Lower leg skin (tissue), 4 donors: ENCODE measurements around the gene ANKRD35. TPM values are rescaled to one million over a fixed set of nuclear protein-coding genes. Genes with fewer than 3 reads are reported as not detected.
A peak's percentile ranks its signal among the peaks of the same experiment; 100 is the strongest.
"Not testable (repeated sequence)": the region's sequence is repeated elsewhere in the genome, so short reads cannot be mapped to it uniquely, and the experiment has no call there.

Experiments used
- DNase-seq, 2 donors: peaks; one replicate each; pipeline ENCODE4 v3.0.0-alpha.2; 2019; ENCODE audit warnings: low spot score in 2 of 2
- H3K4me3 ChIP-seq: fragments of 200-600 bp; sonication (generic); 2 replicates; pipeline ENCODE4 v1.5.1; 2017; ENCODE audit warnings: mild to moderate bottlenecking, low read depth; ENCODE audit not compliant: poor library complexity, severe bottlenecking
- CTCF ChIP-seq, 3 donors: fragments of 450-650 bp; IDR thresholded peaks; one replicate each; pipeline ENCODE4 v1.5.1; 2016; ENCODE audit warnings: antibody characterized with exemption in 3 of 3, mild to moderate bottlenecking in 3 of 3, moderate library complexity in 2 of 3
- POLR2A ChIP-seq, 2 donors: fragments of 450-650 bp; IDR thresholded peaks; one replicate each; pipeline ENCODE4 v1.6.1; 2016 to 2017; ENCODE audit warnings: antibody characterized with exemption in 2 of 2, mild to moderate bottlenecking in 1 of 2, moderate library complexity in 1 of 2
- WGBS, 2 donors: methylation state at CpG; one replicate each; pipeline ENCODE4 v1.1.5; 2018; 5-methylcytosine and 5-hydroxymethylcytosine counted together
- intact Hi-C: fragments of 100-400 bp; cut with DNase I; formaldehyde crosslinking; loops from one replicate; pipeline ENCODE4 v1.15.0; 2023; ENCODE audit warnings: low total_unique reads
- total RNA-seq, 4 donors: library from RNA; depleted of rRNA; stranded (reverse); fragments of >200 nt; gene quantifications; one replicate each; pipeline ENCODE4 v1.1.0, GENCODE V29; 2016

ANKRD35 gene
- total RNA-seq, 4 donors from 2014 or later: 32.2 to 68.6 (median 48.4) TPM

GRCh38 chr1:145922266-145922665 is 36.6 kb upstream of the ANKRD35 start:
- intact Hi-C loops: no loop called here
- 68 to 71% methylated on average over 2 of the region's 2 CpGs for WGBS, 2 donors
- DNase-seq: no peak
- H3K4me3 ChIP-seq: no peak overlapping the region
- TF ChIP-seq POLR2A (IDR thresholded peaks at IDR 0.05) (no peak), CTCF (IDR thresholded peaks at IDR 0.05) (no peak)

GRCh38 chr1:145920297-145920696 is 34.6 kb upstream of the ANKRD35 start:
- 90 to 92% methylated on average over 3 of the region's 4 CpGs for WGBS, 2 donors
- DNase-seq, H3K4me3 ChIP-seq, intact Hi-C loops: not testable (repeated sequence)

- TF ChIP-seq CTCF (IDR thresholded peaks at IDR 0.05) (no peak), POLR2A (IDR thresholded peaks at IDR 0.05) (no peak)
- intact Hi-C loops: loop anchor here (10.0 kb wide), 1 partner anchor 96 kb away; no protein-coding TSS in a partner anchor
- peak overlapping the region; percentile 52 for H3K4me3 ChIP-seq
- 3 to 4% methylated on average over 32 to 33 of the region's 33 CpGs for WGBS, 2 donors
- DNase-seq: peak; percentile 68 to 93
Observed at GRCh38 chr1:145918992-145919939, 33.6 kb upstream of the ANKRD35 start.

- TF ChIP-seq CTCF (IDR thresholded peaks at IDR 0.05): no peak
- peak in 1 of 2 donors; percentile 34 for TF ChIP-seq POLR2A (IDR thresholded peaks at IDR 0.05)
- intact Hi-C loops: loop anchor here (10.0 kb wide), 1 partner anchor 96 kb away; no protein-coding TSS in a partner anchor
- peak within 1 kb of the TSS; percentile 52 for H3K4me3 ChIP-seq
- 0 to 1% methylated on average over 51 of the region's 51 CpGs for WGBS, 2 donors
- DNase-seq: peak; percentile 90 to 98
Observed at GRCh38 chr1:145918144-145918991, 32.7 kb upstream of the ANKRD35 start, which contains the start of gene PEX11B. Gene PEX11B, minus strand, starts transcription at chr1:145918717. Its CDS starts 29 bp downstream, at chr1:145918688.

- H3K4me3 ChIP-seq: peak overlapping the region; percentile 52
- no peak for TF ChIP-seq POLR2A (IDR thresholded peaks at IDR 0.05)
- no peak for TF ChIP-seq CTCF (IDR thresholded peaks at IDR 0.05)
- intact Hi-C loops: loop anchor here (10.0 kb wide), 1 partner anchor 97 kb away; no protein-coding TSS in a partner anchor
- DNase-seq: no peak
- 38 to 69% methylated on average over 5 of the region's 5 CpGs for WGBS, 2 donors
Observed at GRCh38 chr1:145917595-145917994, 31.9 kb upstream of the ANKRD35 start.
